Measurements from ENCODE around the gene TRIM56. TPM values are rescaled to one million over a fixed set of nuclear protein-coding genes. Genes with fewer than 3 reads are reported as not detected.
"Not testable (repeated sequence)": the region's sequence is repeated elsewhere in the genome, so short reads cannot be mapped to it uniquely, and the experiment has no call there.

TRIM56 gene
- total and polyA plus RNA-seq, 7 experiments from 2014 or later, result 5.3 to 72.3 (median 49.7) TPM

- H3K27ac Mint-ChIP-seq, result no peak overlapping the region
- H3K9me3 Mint-ChIP-seq, result peaks cover 0 to 1% (median 0%) of the 10 kb centered on the region in 11 donors
- no peak for DNase-seq
- H3K27me3 ChIP-seq (ENCODE audit: control insufficient read depth in 2 of 2, insufficient read depth in 2 of 2, low read length in 2 of 2), result no peaks in the 10 kb centered on the region
- no peak overlapping the region for H3K4me3 Mint-ChIP-seq
- H3K4me1 ChIP-seq (ENCODE audit: control insufficient read depth in 2 of 2, insufficient read depth in 2 of 2, low read length in 2 of 2), result no peaks in the 10 kb centered on the region
- CTCF ChIA-PET, result no interaction called here
- H3K27me3 Mint-ChIP-seq, result peaks cover 22 to 34% (median 33%) of the 10 kb centered on the region in 5 donors
- peaks cover 6 to 18% (median 13%) of the 10 kb centered on the region in 7 donors for H3K4me1 Mint-ChIP-seq
- H3K4me3 ChIP-seq (ENCODE audit: low read length), result no peak overlapping the region
- ATAC-seq, result no peak
- intact Hi-C loops (cut with micrococcal nuclease), result no loop called here
- H3K27ac ChIP-seq (ENCODE audit: low read depth, low read length), result no peak overlapping the region
- no peaks in the 10 kb centered on the region for H3K36me3 Mint-ChIP-seq
- H3K9me3 ChIP-seq (ENCODE audit: control insufficient read depth in 2 of 3, low read length in 3 of 3), result no peaks in the 10 kb centered on the region
- POLR2A ChIA-PET, result interaction anchor here (0.6 kb wide), 1 partner anchor 64 kb away, joined by 4 read pairs; the partner anchor contains the start of gene VGF
- H3K36me3 ChIP-seq (ENCODE audit: control insufficient read depth in 2 of 3, insufficient read depth in 3 of 3, low read length in 3 of 3), result no peaks in the 10 kb centered on the region
Observed at GRCh38 chr7:101100858-101101847, 15.9 kb downstream of the TRIM56 start.

- Mint-ChIP-seq H3K9me3 (peaks cover 0 to 1% (median 0%) of the 10 kb centered on the region in 11 donors), H3K36me3 (no peaks in the 10 kb centered on the region), H3K27ac (no peak overlapping the region), H3K4me1 (peaks cover 6 to 16% (median 8%) of the 10 kb centered on the region in 7 donors), H3K4me3 (no peak overlapping the region), H3K27me3 (peaks cover 22 to 36% (median 33%) of the 10 kb centered on the region in 5 donors)
- CTCF ChIA-PET, result no interaction called here
- Histone ChIP-seq H3K36me3 (ENCODE audit: control insufficient read depth in 2 of 3, insufficient read depth in 3 of 3, low read length in 3 of 3) (no peaks in the 10 kb centered on the region), H3K4me3 (ENCODE audit: low read length) (no peak overlapping the region), H3K9me3 (ENCODE audit: control insufficient read depth in 2 of 3, low read length in 3 of 3) (no peaks in the 10 kb centered on the region), H3K27me3 (ENCODE audit: control insufficient read depth in 2 of 2, insufficient read depth in 2 of 2, low read length in 2 of 2) (no peaks in the 10 kb centered on the region), H3K4me1 (ENCODE audit: control insufficient read depth in 2 of 2, insufficient read depth in 2 of 2, low read length in 2 of 2) (no peaks in the 10 kb centered on the region), H3K27ac (ENCODE audit: low read depth, low read length) (no peak overlapping the region)
- POLR2A ChIA-PET, result no interaction called here
- intact Hi-C loops (cut with micrococcal nuclease), result no loop called here
- ATAC-seq (no peak), DNase-seq (no peak)
Observed at GRCh38 chr7:101102026-101102425, 16.7 kb downstream of the TRIM56 start.

- peaks cover 28 to 42% (median 38%) of the 10 kb centered on the region in 5 donors for H3K27me3 Mint-ChIP-seq
- H3K4me1 ChIP-seq (ENCODE audit: control insufficient read depth in 2 of 2, insufficient read depth in 2 of 2, low read length in 2 of 2); H3K4me3 ChIP-seq (ENCODE audit: low read length); DNase-seq; ATAC-seq; intact Hi-C loops (cut with micrococcal nuclease); H3K36me3 ChIP-seq (ENCODE audit: control insufficient read depth in 2 of 3, insufficient read depth in 3 of 3, low read length in 3 of 3); H3K36me3 Mint-ChIP-seq; H3K27ac Mint-ChIP-seq; CTCF ChIA-PET; POLR2A ChIA-PET; H3K9me3 Mint-ChIP-seq; H3K27ac ChIP-seq (ENCODE audit: low read depth, low read length); H3K9me3 ChIP-seq (ENCODE audit: control insufficient read depth in 2 of 3, low read length in 3 of 3); H3K27me3 ChIP-seq (ENCODE audit: control insufficient read depth in 2 of 2, insufficient read depth in 2 of 2, low read length in 2 of 2); H3K4me3 Mint-ChIP-seq: not testable (repeated sequence)
- peaks cover 0 to 12% (median 5%) of the 10 kb centered on the region in 7 donors for H3K4me1 Mint-ChIP-seq
Observed at GRCh38 chr7:101103701-101104100, 18.4 kb downstream of the TRIM56 start.

- Mint-ChIP-seq H3K27me3 (peaks cover 28 to 42% (median 38%) of the 10 kb centered on the region in 5 donors), H3K27ac (no peak overlapping the region), H3K4me1 (peaks cover 0 to 12% (median 5%) of the 10 kb centered on the region in 7 donors), H3K9me3 (peaks cover 0 to 1% (median 0%) of the 10 kb centered on the region in 11 donors), H3K36me3 (no peaks in the 10 kb centered on the region), H3K4me3 (no peak overlapping the region)
- H3K9me3 ChIP-seq (ENCODE audit: control insufficient read depth in 2 of 3, low read length in 3 of 3), result no peaks in the 10 kb centered on the region
- no peak for DNase-seq
- H3K4me1 ChIP-seq (ENCODE audit: control insufficient read depth in 2 of 2, insufficient read depth in 2 of 2, low read length in 2 of 2), result no peaks in the 10 kb centered on the region
- intact Hi-C loops (cut with micrococcal nuclease), result no loop called here
- H3K36me3 ChIP-seq (ENCODE audit: control insufficient read depth in 2 of 3, insufficient read depth in 3 of 3, low read length in 3 of 3), result no peaks in the 10 kb centered on the region
- POLR2A ChIA-PET, result no interaction called here
- no peak overlapping the region for H3K27ac ChIP-seq (ENCODE audit: low read depth, low read length)
- CTCF ChIA-PET, result no interaction called here
- no peak for ATAC-seq
- no peaks in the 10 kb centered on the region for H3K27me3 ChIP-seq (ENCODE audit: control insufficient read depth in 2 of 2, insufficient read depth in 2 of 2, low read length in 2 of 2)
- H3K4me3 ChIP-seq (ENCODE audit: low read length), result no peak overlapping the region
Observed at GRCh38 chr7:101104193-101104713, 19.0 kb downstream of the TRIM56 start.

- H3K27me3 Mint-ChIP-seq, result peaks cover 28 to 42% (median 36%) of the 10 kb centered on the region in 5 donors
Observed at GRCh38 chr7:101104799-101105198, 19.5 kb downstream of the TRIM56 start.

GRCh38 chr7:101105248-101105647 lies 20.0 kb downstream of the TRIM56 start:
- H3K36me3 ChIP-seq (ENCODE audit: control insufficient read depth in 2 of 3, insufficient read depth in 3 of 3, low read length in 3 of 3); H3K4me1 ChIP-seq (ENCODE audit: control insufficient read depth in 2 of 2, insufficient read depth in 2 of 2, low read length in 2 of 2); H3K9me3 Mint-ChIP-seq; intact Hi-C loops (cut with micrococcal nuclease); H3K4me1 Mint-ChIP-seq; ATAC-seq; H3K9me3 ChIP-seq (ENCODE audit: control insufficient read depth in 2 of 3, low read length in 3 of 3); H3K27ac Mint-ChIP-seq; H3K27ac ChIP-seq (ENCODE audit: low read depth, low read length); H3K27me3 ChIP-seq (ENCODE audit: control insufficient read depth in 2 of 2, insufficient read depth in 2 of 2, low read length in 2 of 2); H3K4me3 Mint-ChIP-seq; DNase-seq; POLR2A ChIA-PET; H3K36me3 Mint-ChIP-seq; CTCF ChIA-PET; H3K4me3 ChIP-seq (ENCODE audit: low read length): not testable (repeated sequence)
- peaks cover 28 to 42% (median 32%) of the 10 kb centered on the region in 5 donors for H3K27me3 Mint-ChIP-seq

More at GRCh38 chr7:101104799-101105198, 19.5 kb downstream of the TRIM56 start:
- intact Hi-C loops (cut with micrococcal nuclease), result no loop called here
- ChIA-PET CTCF (no interaction called here), POLR2A (no interaction called here)
- H3K27me3 ChIP-seq (ENCODE audit: control insufficient read depth in 2 of 2, insufficient read depth in 2 of 2, low read length in 2 of 2), result no peaks in the 10 kb centered on the region
- no peak overlapping the region for H3K27ac ChIP-seq (ENCODE audit: low read depth, low read length)
- peaks cover 0 to 1% (median 0%) of the 10 kb centered on the region in 11 donors for H3K9me3 Mint-ChIP-seq
- H3K4me1 Mint-ChIP-seq, result peaks cover 0 to 12% (median 5%) of the 10 kb centered on the region in 7 donors
- ATAC-seq, result no peak
- H3K36me3 Mint-ChIP-seq, result no peaks in the 10 kb centered on the region
- H3K36me3 ChIP-seq (ENCODE audit: control insufficient read depth in 2 of 3, insufficient read depth in 3 of 3, low read length in 3 of 3), result no peaks in the 10 kb centered on the region
- no peaks in the 10 kb centered on the region for H3K9me3 ChIP-seq (ENCODE audit: control insufficient read depth in 2 of 3, low read length in 3 of 3)
- H3K4me1 ChIP-seq (ENCODE audit: control insufficient read depth in 2 of 2, insufficient read depth in 2 of 2, low read length in 2 of 2), result no peaks in the 10 kb centered on the region
- no peak overlapping the region for H3K4me3 ChIP-seq (ENCODE audit: low read length)
- H3K27ac Mint-ChIP-seq, result no peak overlapping the region
- no peak overlapping the region for H3K4me3 Mint-ChIP-seq
- no peak for DNase-seq
